H1 (cell line): ENCODE measurements around the gene VAV2. TPM values are rescaled to one million over a fixed set of nuclear protein-coding genes. Genes with fewer than 3 reads are reported as not detected.

Experiments used
- CTCF ChIA-PET: fragments of 300-600 bp; sonication (Branson Sonifier 250); formaldehyde crosslinking; loops from one replicate; lab custom pipeline; 2021; ENCODE audit not compliant: partially characterized antibody; lab: Charles Lee
- POLR2A ChIA-PET: fragments of 300-600 bp; sonication (Branson Sonifier 250); formaldehyde crosslinking; loops from one replicate; lab custom pipeline; 2021; ENCODE audit warnings: inconsistent platforms; ENCODE audit not compliant: partially characterized antibody; lab: Charles Lee
- DNase-seq, 2 experiments: peaks; one replicate each; pipeline versions ENCODE4 v3.0.0 to v3.0.0-alpha.2; 2010 to 2022; ENCODE audit warnings: low spot score in 2 of 2, low read depth in 1 of 2, mixed read lengths in 1 of 2
- FAIRE-seq: peaks from 2 replicates; lab custom pipeline; 2011; peaks lifted over from hg19 to GRCh38; lab: Jason Lieb, UNC
- H2AFZ ChIP-seq: 2 replicates; pipeline ENCODE4 v1.8.1; 2012; ENCODE audit warnings: low read length, inconsistent platforms
- H2AK5ac ChIP-seq: 2 replicates; pipeline ENCODE4 v1.6.1; 2013; ENCODE audit warnings: low read depth, low read length
- H2BK120ac ChIP-seq: replicated peaks from 2 replicates; pipeline ENCODE3; 2013; ENCODE audit warnings: low read depth, low read length, inconsistent platforms
- H2BK12ac ChIP-seq: 2 replicates; pipeline ENCODE4 v1.6.1; 2013; ENCODE audit warnings: low read depth, low read length
- H2BK15ac ChIP-seq: 2 replicates; pipeline ENCODE4 v1.6.1; 2013; ENCODE audit warnings: low read length
- H2BK20ac ChIP-seq: 2 replicates; pipeline ENCODE4 v1.6.1; 2013; ENCODE audit warnings: low read length
- H2BK5ac ChIP-seq: 2 replicates; pipeline ENCODE4 v1.6.1; 2013; ENCODE audit warnings: low read depth, low read length
- H3K14ac ChIP-seq: 2 replicates; pipeline ENCODE4 v1.6.1; 2013; ENCODE audit warnings: inconsistent platforms; ENCODE audit not compliant: insufficient read length
- H3K18ac ChIP-seq: 2 replicates; pipeline ENCODE4 v1.6.1; 2013; ENCODE audit warnings: low read length; ENCODE audit errors: extremely low read depth
- H3K23ac ChIP-seq: 2 replicates; pipeline ENCODE4 v1.6.1; 2013; ENCODE audit warnings: inconsistent platforms; ENCODE audit not compliant: insufficient read length
- H3K23me2 ChIP-seq: 2 replicates; pipeline ENCODE4 v1.6.1; 2013; ENCODE audit warnings: low read depth, low read length
- H3K27ac ChIP-seq: 2 replicates; pipeline ENCODE4 v1.6.1; 2011; ENCODE audit warnings: low read depth, low read length, inconsistent platforms
- H3K27me3 ChIP-seq, 4 experiments: replicated peaks in 1 of 4; 1 replicate in 1 of 4; 2 replicates in 3 of 4; pipeline versions ENCODE4 v1.6.1 to v1.8.1; 2011 to 2013; ENCODE audit warnings: low read length in 3 of 4, mild to moderate bottlenecking in 3 of 4, inconsistent platforms in 2 of 4, mixed read lengths in 2 of 4, moderate library complexity in 1 of 4; ENCODE audit not compliant: control insufficient read depth in 3 of 4, insufficient read depth in 3 of 4; ENCODE audit errors: extremely low read depth in 1 of 4
- H3K36me3 ChIP-seq, 4 experiments: 2 replicates each; pipeline versions ENCODE4 v1.6.1 to v1.8.1; 2011 to 2013; ENCODE audit warnings: mild to moderate bottlenecking in 4 of 4, low read length in 3 of 4, moderate library complexity in 2 of 4, control low read depth in 1 of 4, inconsistent platforms in 1 of 4; ENCODE audit not compliant: insufficient read depth in 4 of 4, control insufficient read depth in 2 of 4
- H3K4ac ChIP-seq: replicated peaks from 2 replicates; pipeline ENCODE3; 2013; ENCODE audit warnings: low read length, low read depth, mixed read lengths, inconsistent platforms; ENCODE audit not compliant: insufficient read length
- H3K4me1 ChIP-seq, 4 experiments: replicated peaks in 1 of 4; 1 replicate in 1 of 4; 2 replicates in 3 of 4; pipeline versions ENCODE4 v1.6.1 to v1.8.1; 2011 to 2013; ENCODE audit warnings: low read length in 3 of 4, inconsistent platforms in 2 of 4, mixed read lengths in 1 of 4; ENCODE audit not compliant: insufficient read depth in 4 of 4, control insufficient read depth in 3 of 4
- H3K4me2 ChIP-seq, 2 experiments: 2 replicates each; pipeline versions ENCODE4 v1.6.1 to v1.8.1; 2011 to 2013; ENCODE audit warnings: low read depth in 2 of 2, low read length in 2 of 2, control low read depth in 1 of 2, inconsistent platforms in 1 of 2, mild to moderate bottlenecking in 1 of 2; ENCODE audit not compliant: insufficient read depth in 1 of 2
- H3K4me3 ChIP-seq, 4 experiments: fragments of 200-600, 300-600 bp in 1 of 4; sonication (generic), shearing (Covaris generic), sonication (Bioruptor Twin) in 1 of 4; 2 replicates each; pipeline versions ENCODE4 v1.5.1 to v1.8.1; 2011 to 2016; ENCODE audit warnings: low read length in 4 of 4, low read depth in 3 of 4, control low read depth in 2 of 4, inconsistent platforms in 2 of 4, mild to moderate bottlenecking in 2 of 4, mixed read lengths in 1 of 4, moderate library complexity in 1 of 4; ENCODE audit not compliant: insufficient read depth in 2 of 4; ENCODE audit errors: extremely low read depth in 1 of 4
- H3K56ac ChIP-seq: replicated peaks from 2 replicates; pipeline ENCODE3; 2013; ENCODE audit warnings: low read depth, mild to moderate bottlenecking, mixed read lengths, low read length, inconsistent platforms; ENCODE audit not compliant: insufficient read length
- H3K79me1 ChIP-seq: 2 replicates; pipeline ENCODE4 v1.6.1; 2013; ENCODE audit warnings: low read depth, low read length, control low read depth
- H3K79me2 ChIP-seq, 2 experiments: 2 replicates each; pipeline versions ENCODE4 v1.6.1 to v1.8.1; 2012 to 2013; ENCODE audit warnings: low read length in 2 of 2, mild to moderate bottlenecking in 2 of 2, inconsistent platforms in 1 of 2; ENCODE audit not compliant: insufficient read depth in 2 of 2, control insufficient read depth in 1 of 2
- H3K9ac ChIP-seq, 4 experiments: replicated peaks in 1 of 4; 1 replicate in 1 of 4; 2 replicates in 3 of 4; pipeline versions ENCODE4 v1.6.1 to v1.8.1; 2011 to 2013; ENCODE audit warnings: low read depth in 3 of 4, low read length in 3 of 4, control low read depth in 2 of 4, mild to moderate bottlenecking in 2 of 4, moderate library complexity in 2 of 4, inconsistent platforms in 1 of 4; ENCODE audit errors: extremely low read depth in 1 of 4
- H3K9me3 ChIP-seq, 2 experiments: 2 replicates each; pipeline versions ENCODE4 v1.6.1 to v1.8.1; 2012 to 2013; ENCODE audit warnings: mild to moderate bottlenecking in 2 of 2, moderate library complexity in 2 of 2, control low read depth in 1 of 2, inconsistent platforms in 1 of 2, low read depth in 1 of 2, low read length in 1 of 2, mixed read lengths in 1 of 2; ENCODE audit not compliant: insufficient read depth in 2 of 2
- H4K20me1 ChIP-seq, 2 experiments: replicated peaks in 1 of 2; 2 replicates each; pipeline versions ENCODE3 to v1.8.1; 2011 to 2013; ENCODE audit warnings: inconsistent platforms in 2 of 2, low read length in 2 of 2, mild to moderate bottlenecking in 1 of 2; ENCODE audit not compliant: insufficient read depth in 2 of 2, control insufficient read depth in 1 of 2
- H4K5ac ChIP-seq: 2 replicates; pipeline ENCODE4 v1.6.1; 2013; ENCODE audit warnings: low read length, low read depth, mixed read lengths, inconsistent platforms; ENCODE audit not compliant: insufficient read length
- H4K8ac ChIP-seq: 2 replicates; pipeline ENCODE4 v1.8.0; 2013; ENCODE audit warnings: mild to moderate bottlenecking, moderate library complexity, low read length, inconsistent platforms; ENCODE audit not compliant: insufficient read depth; ENCODE audit errors: extremely low read depth
- H4K91ac ChIP-seq: replicated peaks from 2 replicates; pipeline ENCODE3; 2013; ENCODE audit warnings: low read length, mixed read lengths, inconsistent platforms; ENCODE audit not compliant: insufficient read length
- BACH1 ChIP-seq: IDR thresholded peaks from 2 replicates; pipeline ENCODE4 v1.6.1; 2012; ENCODE audit warnings: low read length, improper control_type of control experiment
- CEBPB ChIP-seq: IDR thresholded peaks from 2 replicates; pipeline ENCODE4 v1.6.1; 2012; ENCODE audit warnings: low read depth, low read length
- EGR1 ChIP-seq: IDR thresholded peaks from 2 replicates; pipeline ENCODE4 v1.6.1; 2011; ENCODE audit warnings: low read depth, low read length, borderline replicate concordance
- HDAC6 ChIP-seq: IDR thresholded peaks from one replicate; pipeline ENCODE4 v1.7.1; 2012; ENCODE audit warnings: low read depth, mild to moderate bottlenecking, inconsistent platforms, low read length, moderate library complexity
- MAX ChIP-seq: IDR thresholded peaks from 2 replicates; pipeline ENCODE4 v1.6.1; 2012; ENCODE audit warnings: inconsistent platforms
- SAP30 ChIP-seq: fragments of 300-600 bp; sonication (generic); IDR thresholded peaks from 2 replicates; pipeline ENCODE4 v1.7.1; 2012; ENCODE audit warnings: low read length, moderate library complexity, mild to moderate bottlenecking, inconsistent platforms; ENCODE audit not compliant: insufficient read depth, insufficient replicate concordance
- SP4 ChIP-seq: IDR thresholded peaks from 2 replicates; pipeline ENCODE4 v1.6.1; 2012; ENCODE audit warnings: low read length, inconsistent platforms
- SUZ12 ChIP-seq: fragments of 200-600 bp; sonication (generic); IDR thresholded peaks from 2 replicates; pipeline ENCODE4 v1.6.1; 2012; ENCODE audit warnings: mild to moderate bottlenecking, inconsistent platforms, low read length, moderate library complexity, mixed read lengths
- TAF7 ChIP-seq: optimal IDR thresholded peaks from 2 replicates; pipeline ENCODE3; 2011; ENCODE audit warnings: low read depth, mild to moderate bottlenecking, inconsistent platforms, low read length, moderate library complexity, borderline replicate concordance
- WGBS, 2 experiments: shearing (Covaris generic) in 1 of 2; methylation state at CpG; one replicate each; pipeline versions ENCODE4 v1.1.6 to v1.1.7; 2013 to 2015; ENCODE audit warnings: low lambda C conversion rate in 2 of 2, mixed read lengths in 2 of 2, inconsistent platforms in 1 of 2, low coverage in 1 of 2, missing lambda C conversion rate in 1 of 2; ENCODE audit not compliant: insufficient replicate concordance in 2 of 2, insufficient coverage in 1 of 2, insufficient read length in 1 of 2; ENCODE audit errors: extremely low coverage in 1 of 2, missing lambda C conversion rate in 1 of 2; 5-methylcytosine and 5-hydroxymethylcytosine counted together
- polyA plus RNA-seq, 7 experiments: library from polyadenylated mRNA; depleted of rRNA in 3 of 7; stranded (reverse) in 5 of 7; unstranded in 2 of 7; fragments of >200 nt in 5 of 7; fragments of 200-250 nt in 2 of 7; gene quantifications; 1 replicate in 5 of 7; 2 replicates in 1 of 7; 4 replicates in 1 of 7; pipeline versions ENCODE4 v1.2.1 to v1.2.3, GENCODE V29; 2011 to 2013; ENCODE audit warnings: missing spikeins in 2 of 7, mixed read lengths in 2 of 7
- total RNA-seq: library from RNA; stranded (reverse); fragmentation: NEBNext Ultra II Directional; extraction: Animal tissue kit (Norgen Biotek cat#: 25700); gene quantifications from 2 replicates; pipeline ENCODE4 v1.2.1, GENCODE V29; 2021
- TF ChIP-seq, protein P1 (sequence below), 3 experiments: IDR thresholded peaks; 1 replicate in 2 of 3; 2 replicates in 1 of 3; pipeline versions ENCODE4 v1.5.1 to v1.6.1; 2011; ENCODE audit warnings: low read length in 3 of 3, mild to moderate bottlenecking in 3 of 3, inconsistent platforms in 2 of 3, low read depth in 1 of 3, moderate library complexity in 1 of 3; ENCODE audit not compliant: insufficient read depth in 1 of 3; ENCODE audit errors: control extremely low read depth in 1 of 3

Gene VAV2
- total and polyA plus RNA-seq, 2 of the 8 experiments (the other 6 are each of a cell fraction or from before 2014, with no cell fraction given), result 13.6 to 37.6 TPM

DNA sequence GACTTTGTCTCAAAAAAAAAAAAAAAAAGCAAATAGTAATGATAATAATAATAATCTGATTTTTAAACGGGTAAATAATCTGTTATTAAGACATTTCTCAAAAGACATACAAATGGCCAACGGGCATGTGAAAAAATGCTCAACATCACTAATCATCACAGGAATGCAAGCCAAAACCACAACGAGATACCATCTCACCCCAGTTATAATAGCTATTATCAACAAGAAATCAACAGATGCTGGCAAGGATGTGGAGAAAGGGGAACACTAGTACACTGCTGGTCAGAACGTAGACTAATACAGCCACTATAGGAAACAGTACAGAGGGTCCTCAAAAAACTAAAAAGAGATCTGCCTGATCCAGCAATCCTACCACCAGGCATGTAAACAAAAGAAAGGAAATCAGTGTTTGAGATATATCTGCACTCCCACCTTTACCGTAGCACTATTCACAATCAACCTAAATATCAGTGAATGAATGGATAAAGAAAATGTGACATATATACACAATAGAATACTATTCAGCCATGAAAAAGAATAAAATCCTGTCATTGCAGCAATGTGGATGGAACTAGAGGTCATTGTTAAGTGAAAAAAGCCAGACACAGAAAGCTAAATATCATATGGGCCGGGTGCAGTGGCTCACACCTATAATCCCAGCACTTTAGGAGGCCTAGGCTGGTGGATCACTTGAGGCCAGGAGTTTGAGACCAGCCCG lies 24.9 kb downstream of the VAV2 start:
- H3K9me3 ChIP-seq, result no peaks in the 10 kb centered on the region
- H3K79me2 ChIP-seq, result peaks cover 0 to 98% of the 10 kb centered on the region in 2 experiments
- no peak overlapping the region for H3K4me2 ChIP-seq
- TF ChIP-seq TAF7 (no peak), SP4 (no peak), SAP30 (no peak), MAX (no peak), BACH1 (no peak), EGR1 (no peak), CEBPB (no peak), SUZ12 (no peak), HDAC6 (no peak)
- TF ChIP-seq, protein P1, sequence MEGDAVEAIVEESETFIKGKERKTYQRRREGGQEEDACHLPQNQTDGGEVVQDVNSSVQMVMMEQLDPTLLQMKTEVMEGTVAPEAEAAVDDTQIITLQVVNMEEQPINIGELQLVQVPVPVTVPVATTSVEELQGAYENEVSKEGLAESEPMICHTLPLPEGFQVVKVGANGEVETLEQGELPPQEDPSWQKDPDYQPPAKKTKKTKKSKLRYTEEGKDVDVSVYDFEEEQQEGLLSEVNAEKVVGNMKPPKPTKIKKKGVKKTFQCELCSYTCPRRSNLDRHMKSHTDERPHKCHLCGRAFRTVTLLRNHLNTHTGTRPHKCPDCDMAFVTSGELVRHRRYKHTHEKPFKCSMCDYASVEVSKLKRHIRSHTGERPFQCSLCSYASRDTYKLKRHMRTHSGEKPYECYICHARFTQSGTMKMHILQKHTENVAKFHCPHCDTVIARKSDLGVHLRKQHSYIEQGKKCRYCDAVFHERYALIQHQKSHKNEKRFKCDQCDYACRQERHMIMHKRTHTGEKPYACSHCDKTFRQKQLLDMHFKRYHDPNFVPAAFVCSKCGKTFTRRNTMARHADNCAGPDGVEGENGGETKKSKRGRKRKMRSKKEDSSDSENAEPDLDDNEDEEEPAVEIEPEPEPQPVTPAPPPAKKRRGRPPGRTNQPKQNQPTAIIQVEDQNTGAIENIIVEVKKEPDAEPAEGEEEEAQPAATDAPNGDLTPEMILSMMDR (IDR thresholded peaks at IDR 0.05; ENCODE audit: control extremely low read depth in 1 of 3, insufficient read depth in 1 of 3, low read depth in 1 of 3, low read length in 3 of 3), result no peak

More for the DNA sequence above, 24.9 kb downstream of the VAV2 start:
- Histone ChIP-seq H3K9ac (no peak overlapping the region), H2AK5ac (no peak overlapping the region), H3K27ac (no peak overlapping the region), H4K5ac (no peak overlapping the region), H2BK15ac (no peak overlapping the region), H3K18ac (no peak overlapping the region; the same call in 1 of the 2 replicates), H3K27me3 (no peaks in the 10 kb centered on the region), H3K56ac (no peak overlapping the region), H3K4me3 (no peak overlapping the region), H3K23me2 (no peaks in the 10 kb centered on the region), H3K79me1 (peaks cover 20% of the 10 kb centered on the region), H3K4ac (no peak overlapping the region), H4K20me1 (peaks cover 26 to 31% of the 10 kb centered on the region in 2 experiments), H2BK120ac (no peak overlapping the region), H3K36me3 (no peaks in the 10 kb centered on the region), H3K23ac (no peak overlapping the region), H4K91ac (no peak overlapping the region), H3K4me1 (peaks cover 3 to 23% (median 11%) of the 10 kb centered on the region in 4 experiments), H2BK5ac (no peak overlapping the region), H2BK12ac (no peak overlapping the region), H2AFZ (no peak overlapping the region), H3K14ac (no peak overlapping the region), H2BK20ac (no peak overlapping the region), H4K8ac (no peak overlapping the region)
- CTCF ChIA-PET, result interaction anchor here (1.3 to 1.4 kb wide), 2 partner anchors 26 to 28 kb away, joined by 4 read pairs; no protein-coding TSS in a partner anchor
- FAIRE-seq, result no peak
- DNase-seq, result no peak
- POLR2A ChIA-PET, result interaction anchor here (1.6 kb wide), 1 partner anchor 12 kb away, joined by 4 read pairs; no protein-coding TSS in a partner anchor
- 89% methylated on average over 7 of the region's 7 CpGs; no CpG with 5 or more reads in 1 of the 2 experiments for WGBS, 2 experiments
